Measurements from ENCODE around the gene RPS6KA1. TPM values are rescaled to one million over a fixed set of nuclear protein-coding genes. Genes with fewer than 3 reads are reported as not detected.

Gene RPS6KA1
- total RNA-seq, 1 donor from 2014 or later, result 331 TPM

DNA sequence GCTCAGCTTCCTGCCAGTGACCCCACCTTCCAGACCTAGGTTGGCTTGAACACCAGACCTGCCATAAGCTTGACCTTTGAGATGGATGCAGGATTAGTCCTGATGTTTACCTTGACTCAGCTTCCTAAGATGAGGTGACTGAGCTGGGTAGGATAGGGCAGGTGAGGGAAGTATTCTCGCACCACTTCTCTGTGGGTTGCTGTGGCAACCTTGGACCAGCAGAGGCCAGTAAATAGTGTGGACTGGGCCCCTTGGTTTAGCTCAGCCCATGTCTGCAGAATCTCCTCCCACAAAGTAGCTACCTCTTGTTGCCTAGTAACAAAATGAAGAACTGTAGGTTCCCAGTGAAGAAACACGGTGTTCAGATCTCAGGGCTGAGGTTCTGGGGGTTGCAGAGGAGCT lies 8.4 kb downstream of the RPS6KA1 start:
- no peak for DNase-seq (ENCODE audit: low spot score)
- Mint-ChIP-seq H3K27ac (peak overlapping the region; percentile 49), H3K36me3 (ENCODE audit: low read depth) (peaks cover 18% of the 10 kb centered on the region), H3K9me3 (no peaks in the 10 kb centered on the region), H3K4me3 (no peak overlapping the region), H3K27me3 (ENCODE audit: insufficient read depth) (no peaks in the 10 kb centered on the region), H3K4me1 (ENCODE audit: low read depth) (peaks cover 75% of the 10 kb centered on the region)
- intact Hi-C loops (cut with micrococcal nuclease), result no loop called here

DNA sequence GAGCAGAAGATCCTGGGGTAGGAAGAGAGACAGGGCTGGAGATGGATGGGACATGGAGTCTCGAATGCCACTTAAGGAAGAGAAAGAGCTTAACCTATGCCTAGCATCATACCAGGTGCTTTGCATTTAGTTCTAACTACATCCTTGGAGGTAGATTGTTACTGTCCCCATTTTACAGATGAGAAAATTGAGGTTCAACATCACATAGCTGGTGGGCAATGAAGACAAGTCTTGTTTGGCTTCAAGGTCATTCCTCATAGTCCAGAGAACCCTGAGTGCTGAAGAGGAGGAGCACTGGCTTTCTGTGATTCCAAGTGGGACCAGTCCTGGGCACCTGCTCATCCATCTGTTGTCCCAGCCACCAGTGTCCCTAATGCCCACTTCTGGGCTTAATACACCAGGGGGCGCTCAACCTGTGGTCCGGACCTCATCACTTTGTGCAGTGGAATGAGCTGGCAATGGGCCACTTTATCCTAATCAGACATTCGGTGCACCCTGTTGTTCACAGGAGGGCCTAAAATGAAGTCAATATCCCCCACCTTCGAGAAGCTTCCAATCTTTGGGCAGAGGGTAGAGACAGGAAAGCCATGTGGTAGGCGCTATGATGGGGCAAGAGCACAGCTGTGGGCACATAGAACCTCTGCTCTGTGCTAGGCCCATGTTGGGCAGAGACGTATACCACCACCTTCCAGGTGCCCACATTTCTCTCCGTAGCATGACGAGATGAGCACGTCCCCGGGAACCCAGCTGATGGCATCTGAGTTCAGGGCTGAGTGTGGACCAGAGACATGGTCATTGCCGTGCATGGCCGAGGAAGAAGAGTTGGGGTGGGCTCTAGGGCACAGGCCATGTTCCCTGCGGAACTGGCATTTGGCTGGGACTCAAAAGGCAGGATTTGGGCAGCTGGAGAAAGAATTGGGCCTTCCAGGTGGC lies 9.2 kb downstream of the RPS6KA1 start:
- Mint-ChIP-seq H3K36me3 (ENCODE audit: low read depth) (peaks cover 18% of the 10 kb centered on the region), H3K4me3 (peak overlapping the region; percentile 49)
- intact Hi-C loops (cut with micrococcal nuclease), result no loop called here

DNA sequence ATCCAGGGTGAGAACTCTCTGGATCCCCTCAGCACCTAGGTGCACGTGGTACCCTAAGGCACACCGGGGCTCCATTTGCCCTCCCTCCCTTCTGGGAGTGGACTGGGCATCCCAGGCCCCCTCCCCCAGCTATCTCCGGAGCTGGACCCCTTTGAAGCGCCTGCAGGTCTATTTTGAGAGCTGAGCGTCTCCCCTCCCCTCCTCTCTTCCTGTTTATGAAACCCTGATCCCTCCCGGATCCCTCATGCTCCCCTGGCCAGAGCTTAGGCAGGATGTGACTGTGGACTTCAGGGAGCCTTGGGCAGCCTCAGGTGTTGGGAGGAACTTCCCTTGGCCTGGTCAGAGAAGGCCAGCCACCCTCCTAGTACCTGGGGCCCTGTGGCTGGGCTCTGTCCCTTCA lies 10.2 kb downstream of the RPS6KA1 start:
- H3K4me3 Mint-ChIP-seq, result peak overlapping the region; percentile 19
- no peaks in the 10 kb centered on the region for H3K9me3 Mint-ChIP-seq
- peaks cover 19% of the 10 kb centered on the region for H3K36me3 Mint-ChIP-seq (ENCODE audit: low read depth)
- no peaks in the 10 kb centered on the region for H3K27me3 Mint-ChIP-seq (ENCODE audit: insufficient read depth)
- H3K4me1 Mint-ChIP-seq (ENCODE audit: low read depth), result peaks cover 83% of the 10 kb centered on the region
- intact Hi-C loops (cut with micrococcal nuclease), result loop anchor here (1.0 to 5.0 kb wide), 3 partner anchors 7 to 252 kb away; no protein-coding TSS in a partner anchor
- H3K27ac Mint-ChIP-seq, result peak overlapping the region; percentile 85
- no peak for DNase-seq (ENCODE audit: low spot score)

More for the DNA sequence above, 9.2 kb downstream of the RPS6KA1 start:
- Mint-ChIP-seq H3K9me3 (no peaks in the 10 kb centered on the region), H3K4me1 (ENCODE audit: low read depth) (peaks cover 83% of the 10 kb centered on the region), H3K27ac (peak overlapping the region; percentile 61), H3K27me3 (ENCODE audit: insufficient read depth) (no peaks in the 10 kb centered on the region)
- DNase-seq (ENCODE audit: low spot score), result no peak

DNA sequence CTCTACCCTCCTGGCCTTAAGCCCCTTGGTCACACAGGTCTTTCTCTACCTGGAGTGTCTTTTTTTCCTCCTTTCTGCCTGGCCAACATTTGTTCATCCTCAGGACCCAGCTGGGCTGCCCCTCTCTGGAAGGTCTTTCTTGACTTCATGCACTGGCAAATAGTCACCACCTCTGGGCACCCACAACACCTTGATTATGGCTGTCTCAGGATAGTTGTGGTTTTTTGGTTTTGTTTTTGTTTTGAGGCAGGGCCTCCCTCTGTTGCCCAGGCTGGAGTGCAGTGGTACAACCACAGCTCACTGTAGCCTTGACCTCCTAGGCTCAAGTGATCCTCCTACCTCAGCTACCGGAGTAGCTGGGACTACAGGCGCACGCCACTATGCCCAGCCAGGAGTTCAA lies 10.8 kb downstream of the RPS6KA1 start:
- Mint-ChIP-seq H3K4me3 (peak overlapping the region; percentile 54), H3K4me1 (ENCODE audit: low read depth) (peaks cover 83% of the 10 kb centered on the region), H3K27ac (peak overlapping the region; percentile 85), H3K27me3 (ENCODE audit: insufficient read depth) (no peaks in the 10 kb centered on the region), H3K9me3 (no peaks in the 10 kb centered on the region), H3K36me3 (ENCODE audit: low read depth) (peaks cover 22% of the 10 kb centered on the region)
- intact Hi-C loops (cut with micrococcal nuclease), result loop anchor here (1.0 to 5.0 kb wide), 3 partner anchors 8 to 253 kb away; no protein-coding TSS in a partner anchor
- peak; percentile 29 for DNase-seq (ENCODE audit: low spot score)

DNA sequence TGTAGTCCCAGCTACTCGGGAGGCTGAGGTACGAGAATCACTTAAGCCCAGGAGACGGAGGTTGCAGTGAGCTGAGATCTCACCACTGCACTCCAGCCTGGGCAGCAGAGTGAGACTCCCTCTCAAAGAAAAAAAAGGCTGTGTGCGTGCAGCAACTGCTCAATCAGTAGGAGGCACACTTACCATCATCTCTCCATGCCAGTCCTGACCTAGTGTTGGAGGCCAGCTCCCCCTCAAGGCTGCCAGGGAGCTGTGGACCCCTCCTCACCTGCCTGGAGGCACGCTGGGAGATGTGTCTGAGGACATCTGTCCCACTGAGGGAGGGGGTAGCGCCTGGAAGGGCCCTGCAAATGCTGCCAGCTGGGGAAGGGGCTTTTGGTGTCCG lies 11.9 kb downstream of the RPS6KA1 start:
- peak overlapping the region; percentile 95 for H3K27ac Mint-ChIP-seq
- H3K4me3 Mint-ChIP-seq, result peak overlapping the region; percentile 76
- peaks cover 25% of the 10 kb centered on the region for H3K36me3 Mint-ChIP-seq (ENCODE audit: low read depth)
- peaks cover 81% of the 10 kb centered on the region for H3K4me1 Mint-ChIP-seq (ENCODE audit: low read depth)
- no peaks in the 10 kb centered on the region for H3K27me3 Mint-ChIP-seq (ENCODE audit: insufficient read depth)
- intact Hi-C loops (cut with micrococcal nuclease), result loop anchor here (5.0 kb wide), 2 partner anchors 164 to 254 kb away; no protein-coding TSS in a partner anchor
- DNase-seq (ENCODE audit: low spot score), result no peak
- no peaks in the 10 kb centered on the region for H3K9me3 Mint-ChIP-seq

DNA sequence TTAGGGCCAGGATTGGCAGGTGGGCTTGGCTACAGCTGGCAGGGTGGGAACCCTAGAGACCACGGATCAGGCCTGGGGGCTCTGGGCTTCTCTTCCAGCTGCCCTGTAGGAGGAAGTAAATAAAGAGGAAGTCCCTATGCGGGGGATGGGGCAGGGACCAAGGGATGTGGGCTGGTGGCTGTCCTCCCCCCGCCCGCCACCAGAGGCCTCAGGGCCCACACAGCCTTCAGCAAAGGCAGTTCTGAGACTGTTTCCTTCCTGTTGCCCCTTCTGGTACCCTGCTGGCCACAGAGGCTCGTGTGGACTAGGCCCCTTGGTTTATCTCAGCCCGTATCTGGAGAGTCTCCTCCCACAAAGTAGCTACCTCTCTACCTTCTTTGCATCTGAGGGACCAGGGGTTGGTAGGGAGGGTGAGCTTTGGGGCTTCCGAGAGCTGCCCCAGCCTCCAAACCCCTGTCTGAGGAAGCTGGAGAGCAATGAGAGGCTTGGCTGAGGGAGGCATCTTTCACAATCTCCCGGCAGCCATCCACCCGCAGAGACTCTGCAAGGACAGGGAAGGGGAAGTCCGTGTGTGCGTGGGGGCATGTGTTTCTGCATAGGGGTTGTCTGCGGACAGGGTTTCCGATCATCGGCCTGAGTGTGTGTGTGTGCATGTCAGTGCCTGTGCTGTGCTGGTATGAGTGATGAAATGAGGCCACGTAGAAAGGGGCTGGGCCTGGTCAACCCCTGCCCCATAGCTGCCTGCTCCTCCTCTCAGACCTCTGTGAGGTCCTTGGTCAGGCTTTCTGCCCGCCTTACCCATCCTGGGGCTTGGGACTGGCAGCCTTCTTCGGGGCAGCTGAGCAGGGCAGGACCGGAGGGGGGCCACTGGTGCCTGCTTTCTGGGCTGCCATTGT lies 12.5 kb downstream of the RPS6KA1 start:
- no peaks in the 10 kb centered on the region for H3K9me3 Mint-ChIP-seq
- H3K27me3 Mint-ChIP-seq (ENCODE audit: insufficient read depth), result no peaks in the 10 kb centered on the region
- peaks cover 29% of the 10 kb centered on the region for H3K36me3 Mint-ChIP-seq (ENCODE audit: low read depth)
- peaks cover 85% of the 10 kb centered on the region for H3K4me1 Mint-ChIP-seq (ENCODE audit: low read depth)
- peak overlapping the region; percentile 76 for H3K4me3 Mint-ChIP-seq
- H3K27ac Mint-ChIP-seq, result peak overlapping the region; percentile 95
- intact Hi-C loops (cut with micrococcal nuclease), result loop anchor here (1.0 to 5.0 kb wide), 10 partner anchors 13 to 255 kb away; partner anchors contain the start of genes DHDDS, HMGN2 and RPS6KA1
- peak; percentile 73 for DNase-seq (ENCODE audit: low spot score)

DNA sequence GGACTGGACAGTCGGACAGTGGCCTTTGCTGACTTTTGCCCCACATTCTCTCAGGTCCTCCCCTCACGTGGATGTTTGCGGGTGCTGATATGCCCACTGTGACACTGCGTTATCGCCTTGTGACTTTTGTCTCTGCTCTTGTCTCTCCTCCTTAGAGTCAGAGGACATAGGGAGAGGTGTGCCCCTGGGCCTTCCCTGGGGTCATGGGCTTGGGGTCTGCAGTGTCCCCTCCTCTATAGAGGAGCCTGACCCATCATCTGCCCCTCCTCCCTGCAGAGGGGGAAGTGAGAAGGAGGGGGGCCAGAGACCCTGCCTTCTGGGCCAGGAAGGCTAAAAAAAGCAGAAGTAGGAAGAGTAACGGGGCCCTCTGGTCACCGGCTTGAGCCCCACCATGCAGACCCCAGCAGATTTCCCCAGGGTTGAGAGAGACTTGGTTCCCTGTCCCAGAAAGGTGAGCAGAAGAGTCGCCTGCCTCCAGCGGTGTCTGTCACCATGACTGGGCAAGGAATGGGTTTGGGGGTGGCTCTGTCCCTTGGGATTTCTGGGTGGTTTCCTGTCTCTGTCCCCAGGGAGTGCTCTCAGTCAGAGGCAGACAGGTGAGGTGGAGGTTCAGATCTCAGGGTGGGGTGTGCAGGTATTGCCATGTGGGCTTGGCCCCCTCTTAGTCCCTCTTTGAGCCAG lies 13.3 kb downstream of the RPS6KA1 start:
- Mint-ChIP-seq H3K4me3 (peak overlapping the region; percentile 76), H3K27ac (peak overlapping the region; percentile 95), H3K4me1 (ENCODE audit: low read depth) (peaks cover 87% of the 10 kb centered on the region), H3K36me3 (ENCODE audit: low read depth) (peaks cover 36% of the 10 kb centered on the region), H3K27me3 (ENCODE audit: insufficient read depth) (no peaks in the 10 kb centered on the region), H3K9me3 (no peaks in the 10 kb centered on the region)
- intact Hi-C loops (cut with micrococcal nuclease), result loop anchor here (1.0 to 5.0 kb wide), 10 partner anchors 14 to 256 kb away; partner anchors contain the start of genes DHDDS, HMGN2 and RPS6KA1
- DNase-seq (ENCODE audit: low spot score), result no peak

DNA sequence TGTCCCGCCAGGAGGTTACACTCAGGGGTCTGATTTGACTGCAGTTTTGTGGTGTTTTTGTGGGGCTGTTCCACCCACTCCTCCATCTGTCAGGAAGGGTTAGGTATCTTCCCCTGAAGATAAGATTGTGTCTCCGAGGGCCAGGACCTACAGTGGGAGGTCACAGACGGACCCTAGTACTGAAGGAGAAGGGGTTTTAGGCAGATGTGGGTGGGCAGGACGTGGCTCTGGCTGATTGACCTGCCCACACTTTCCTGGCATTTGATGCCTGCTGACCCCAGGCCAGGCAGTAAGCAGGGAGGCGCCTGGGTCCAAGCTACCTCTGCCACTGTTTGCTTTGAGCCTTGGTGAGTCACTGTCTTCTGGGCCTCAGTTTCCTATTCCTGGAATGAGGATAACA lies 13.9 kb downstream of the RPS6KA1 start:
- Mint-ChIP-seq H3K9me3 (no peaks in the 10 kb centered on the region), H3K4me1 (ENCODE audit: low read depth) (peaks cover 87% of the 10 kb centered on the region), H3K27ac (peak overlapping the region; percentile 95), H3K4me3 (peak overlapping the region; percentile 76), H3K27me3 (ENCODE audit: insufficient read depth) (no peaks in the 10 kb centered on the region), H3K36me3 (ENCODE audit: low read depth) (peaks cover 36% of the 10 kb centered on the region)
- no peak for DNase-seq (ENCODE audit: low spot score)
- intact Hi-C loops (cut with micrococcal nuclease), result loop anchor here (2.0 to 5.0 kb wide), 3 partner anchors 151 to 256 kb away; no protein-coding TSS in a partner anchor

DNA sequence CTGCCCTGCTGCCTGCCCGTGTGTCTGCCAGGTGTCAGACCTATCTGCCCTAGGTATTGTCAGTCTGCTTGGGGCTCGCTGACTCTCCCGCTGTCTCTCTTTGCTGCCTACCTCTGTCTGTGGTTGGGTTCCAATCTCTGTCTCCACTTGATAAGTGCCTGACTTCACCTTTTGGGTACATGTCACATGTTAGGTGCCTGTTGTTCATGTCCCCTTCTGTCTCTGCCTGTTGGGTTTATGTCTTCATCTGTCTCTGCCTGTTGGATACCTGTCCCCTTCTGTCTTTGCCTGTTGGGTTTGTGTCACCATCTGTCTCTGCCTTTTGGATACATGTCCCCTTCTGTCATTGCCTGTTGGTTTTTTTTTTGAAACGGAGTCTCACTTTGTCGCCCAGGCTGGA lies 14.6 kb downstream of the RPS6KA1 start:
- Mint-ChIP-seq H3K9me3 (no peaks in the 10 kb centered on the region), H3K36me3 (ENCODE audit: low read depth) (peaks cover 37% of the 10 kb centered on the region), H3K27ac (peak overlapping the region; percentile 95), H3K4me3 (peak overlapping the region; percentile 86), H3K27me3 (ENCODE audit: insufficient read depth) (no peaks in the 10 kb centered on the region), H3K4me1 (ENCODE audit: low read depth) (peaks cover 86% of the 10 kb centered on the region)
- intact Hi-C loops (cut with micrococcal nuclease), result loop anchor here (5.0 kb wide), 2 partner anchors 167 to 257 kb away; no protein-coding TSS in a partner anchor
- DNase-seq (ENCODE audit: low spot score), result no peak

DNA sequence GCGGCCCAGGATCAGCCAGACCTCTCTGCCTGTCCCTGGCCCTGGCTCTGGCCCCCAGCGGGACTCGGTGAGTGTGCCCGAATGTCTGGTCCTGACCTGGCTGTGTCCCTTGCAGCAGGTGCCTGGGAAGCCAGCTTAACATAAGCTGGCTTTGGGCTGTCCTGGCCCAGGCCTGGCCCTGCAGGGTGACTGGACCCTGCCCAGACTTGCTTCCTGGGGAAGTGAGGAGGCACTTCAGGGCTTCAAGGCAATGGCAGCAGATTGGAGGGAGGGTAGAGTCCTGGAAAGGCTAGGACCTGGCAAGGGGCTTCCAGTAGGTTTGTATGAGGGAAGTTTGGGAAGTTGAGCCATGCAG lies 16.4 kb downstream of the RPS6KA1 start:
- peaks cover 34% of the 10 kb centered on the region for H3K36me3 Mint-ChIP-seq (ENCODE audit: low read depth)
- DNase-seq (ENCODE audit: low spot score), result no peak
- no peaks in the 10 kb centered on the region for H3K27me3 Mint-ChIP-seq (ENCODE audit: insufficient read depth)
- peak overlapping the region; percentile 75 for H3K27ac Mint-ChIP-seq
- intact Hi-C loops (cut with micrococcal nuclease), result loop anchor here (1.0 to 5.0 kb wide), 3 partner anchors 281 to 375 kb away; partner anchors contain the start of genes NUDC and ZDHHC18
- H3K4me1 Mint-ChIP-seq (ENCODE audit: low read depth), result peaks cover 70% of the 10 kb centered on the region
- no peaks in the 10 kb centered on the region for H3K9me3 Mint-ChIP-seq
- H3K4me3 Mint-ChIP-seq, result peak overlapping the region; percentile 86

DNA sequence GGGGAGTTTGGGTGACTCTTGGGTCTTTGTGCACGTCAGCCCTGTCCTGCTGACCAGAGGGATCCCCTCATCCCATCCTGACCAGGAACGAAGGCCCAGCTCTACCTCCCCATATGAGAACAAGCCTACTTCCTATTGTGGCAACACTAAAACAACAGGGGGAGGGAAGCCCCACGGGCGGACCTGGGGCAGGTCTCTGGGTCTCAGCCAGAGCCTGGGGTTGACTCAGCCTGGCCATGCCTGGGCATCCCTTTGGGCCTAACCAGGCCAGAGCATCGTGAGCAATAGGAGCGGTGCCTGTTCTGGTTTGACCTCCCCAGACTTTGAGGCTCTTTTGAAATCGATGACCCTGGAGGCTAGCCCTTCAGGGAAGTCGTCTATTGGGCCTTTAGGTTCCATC lies 16.8 kb downstream of the RPS6KA1 start:
- Mint-ChIP-seq H3K4me3 (peak overlapping the region; percentile 86), H3K4me1 (ENCODE audit: low read depth) (peaks cover 69% of the 10 kb centered on the region), H3K9me3 (no peaks in the 10 kb centered on the region), H3K27me3 (ENCODE audit: insufficient read depth) (no peaks in the 10 kb centered on the region), H3K36me3 (ENCODE audit: low read depth) (peaks cover 38% of the 10 kb centered on the region), H3K27ac (peak overlapping the region; percentile 78)
- intact Hi-C loops (cut with micrococcal nuclease), result loop anchor here (5.0 kb wide), 1 partner anchor 281 kb away; the partner anchor contains the start of gene ZDHHC18
- no peak for DNase-seq (ENCODE audit: low spot score)

DNA sequence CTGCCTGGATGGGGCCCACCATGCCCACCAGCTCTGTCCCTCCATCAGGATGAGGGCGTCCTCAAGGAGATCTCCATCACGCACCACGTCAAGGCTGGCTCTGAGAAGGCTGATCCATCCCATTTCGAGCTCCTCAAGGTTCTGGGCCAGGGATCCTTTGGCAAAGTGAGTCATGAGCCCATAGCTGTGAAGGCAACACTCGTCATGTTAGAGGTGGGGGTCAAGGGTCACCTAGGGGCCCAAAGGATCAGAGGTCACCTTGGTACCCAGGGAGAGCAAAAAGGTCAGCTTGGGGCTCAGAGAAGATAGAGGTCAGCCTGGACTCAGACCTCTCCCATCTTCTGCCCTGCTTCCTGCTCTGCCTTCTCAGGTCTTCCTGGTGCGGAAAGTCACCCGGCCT lies 17.3 kb downstream of the RPS6KA1 start:
- peaks cover 42% of the 10 kb centered on the region for H3K36me3 Mint-ChIP-seq (ENCODE audit: low read depth)

More for the DNA sequence above, 17.3 kb downstream of the RPS6KA1 start:
- Mint-ChIP-seq H3K9me3 (no peaks in the 10 kb centered on the region), H3K27me3 (ENCODE audit: insufficient read depth) (no peaks in the 10 kb centered on the region), H3K27ac (peak overlapping the region; percentile 78), H3K4me3 (peak overlapping the region; percentile 86), H3K4me1 (ENCODE audit: low read depth) (peaks cover 64% of the 10 kb centered on the region)
- no peak for DNase-seq (ENCODE audit: low spot score)
- intact Hi-C loops (cut with micrococcal nuclease), result loop anchor here (5.0 kb wide), 1 partner anchor 280 kb away; the partner anchor contains the start of gene ZDHHC18

Measured in activated T-helper 1 cell treated with anti-CD3 and anti-CD28 coated beads, Interleukin-12 subunit alpha, Interleukin-12 subunit beta, Interleukin-2, Interleukin-4 antibody, amounts not matched to agents 30 ng/mL and 10 ng/mL and 1 ng/mL, durations not matched to agents 14 hours and 24 hours and 36 hours (primary cell).